A673 (cell line): ENCODE data around the gene CUBN. TPM values are rescaled to one million over a fixed set of nuclear protein-coding genes. Genes with fewer than 3 reads are reported as not detected.
A peak's percentile ranks its signal among the peaks of the same experiment; 100 is the strongest.

Source experiments
- BruUV-seq: library from RNA; stranded (reverse); fragments of 400-500 nt; replicated peaks from 2 replicates; lab custom pipeline; 2021; lab: Mats Ljungman, UMichigan
- CTCF ChIA-PET: fragments of 300-600 bp; sonication (Branson Sonifier 250); formaldehyde crosslinking; loops from one replicate; lab custom pipeline; 2022; ENCODE audit warnings: antibody characterized with exemption; lab: Charles Lee
- POLR2A ChIA-PET: fragments of 300-600 bp; sonication (Branson Sonifier 250); formaldehyde crosslinking; loops from one replicate; lab custom pipeline; 2022; ENCODE audit warnings: antibody characterized with exemption; ENCODE audit not compliant: low non-redundant PET; lab: Charles Lee
- DNase-seq: peaks from one replicate; pipeline ENCODE4 v3.0.0-alpha.2; 2015; ENCODE audit warnings: low spot score
- H3K27ac ChIP-seq: fragments of 200-600 bp; sonication (generic); 2 replicates; pipeline ENCODE4 v1.5.1; 2016; ENCODE audit warnings: mixed run types, low read depth, mild to moderate bottlenecking, mixed read lengths, antibody characterized with exemption, low read length; ENCODE audit not compliant: poor library complexity, severe bottlenecking
- H3K27me3 ChIP-seq: fragments of 200-600 bp; sonication (generic); replicated peaks from 2 replicates; pipeline ENCODE4 v1.6.1; 2017; ENCODE audit warnings: mixed run types, low read depth, mild to moderate bottlenecking, mixed read lengths, antibody characterized with exemption, low read length; ENCODE audit not compliant: insufficient read depth, poor library complexity
- H3K36me3 ChIP-seq: fragments of 200-600 bp; sonication (generic); 2 replicates; pipeline ENCODE4 v1.6.1; 2016; ENCODE audit warnings: mixed run types, mild to moderate bottlenecking, mixed read lengths, antibody characterized with exemption, low read length; ENCODE audit not compliant: insufficient read depth, poor library complexity, severe bottlenecking
- H3K4me1 ChIP-seq: fragments of 200-600 bp; sonication (generic); 2 replicates; pipeline ENCODE4 v1.6.1; 2017; ENCODE audit warnings: mixed run types, mild to moderate bottlenecking, mixed read lengths, antibody characterized with exemption, low read length; ENCODE audit not compliant: insufficient read depth, poor library complexity, severe bottlenecking
- H3K4me3 ChIP-seq: fragments of 200-600 bp; sonication (generic); 2 replicates; pipeline ENCODE4 v1.5.1; 2016; ENCODE audit warnings: low read depth, mixed run types, mild to moderate bottlenecking, mixed read lengths, low read length; ENCODE audit not compliant: poor library complexity, severe bottlenecking
- H3K9me3 ChIP-seq: fragments of 200-600 bp; sonication (generic); 2 replicates; pipeline ENCODE4 v1.6.1; 2016; ENCODE audit warnings: mixed run types, low read depth, mild to moderate bottlenecking, mixed read lengths, antibody characterized with exemption, low read length; ENCODE audit not compliant: poor library complexity, severe bottlenecking
- EZH2 ChIP-seq: fragments of 200-600 bp; sonication (generic); IDR thresholded peaks from 2 replicates; pipeline ENCODE4 v1.6.1; 2017; ENCODE audit warnings: borderline replicate concordance, low read depth, mild to moderate bottlenecking, mixed read lengths, antibody characterized with exemption, low read length; ENCODE audit not compliant: poor library complexity, severe bottlenecking
- intact Hi-C: fragments of 100-400 bp; cut with micrococcal nuclease; formaldehyde crosslinking; loops from one replicate; pipeline ENCODE4 v1.10.0; 2022; ENCODE audit not compliant: unreplicated experiment
- total RNA-seq: library from RNA; stranded (reverse); gene quantifications from 2 replicates; pipeline ENCODE4 v1.2.3, GENCODE V29; 2021
- TF ChIP-seq, protein P1 (sequence below): fragments of 300-800, 200-600 bp; sonication (generic); conservative IDR thresholded peaks from 2 replicates; pipeline ENCODE4 v1.5.1; 2017; ENCODE audit warnings: low read depth, mild to moderate bottlenecking, antibody characterized with exemption, low read length, moderate library complexity, mixed read lengths

The CUBN gene
- total RNA-seq, 1 experiment from 2014 or later: 3.4 TPM

DNA sequence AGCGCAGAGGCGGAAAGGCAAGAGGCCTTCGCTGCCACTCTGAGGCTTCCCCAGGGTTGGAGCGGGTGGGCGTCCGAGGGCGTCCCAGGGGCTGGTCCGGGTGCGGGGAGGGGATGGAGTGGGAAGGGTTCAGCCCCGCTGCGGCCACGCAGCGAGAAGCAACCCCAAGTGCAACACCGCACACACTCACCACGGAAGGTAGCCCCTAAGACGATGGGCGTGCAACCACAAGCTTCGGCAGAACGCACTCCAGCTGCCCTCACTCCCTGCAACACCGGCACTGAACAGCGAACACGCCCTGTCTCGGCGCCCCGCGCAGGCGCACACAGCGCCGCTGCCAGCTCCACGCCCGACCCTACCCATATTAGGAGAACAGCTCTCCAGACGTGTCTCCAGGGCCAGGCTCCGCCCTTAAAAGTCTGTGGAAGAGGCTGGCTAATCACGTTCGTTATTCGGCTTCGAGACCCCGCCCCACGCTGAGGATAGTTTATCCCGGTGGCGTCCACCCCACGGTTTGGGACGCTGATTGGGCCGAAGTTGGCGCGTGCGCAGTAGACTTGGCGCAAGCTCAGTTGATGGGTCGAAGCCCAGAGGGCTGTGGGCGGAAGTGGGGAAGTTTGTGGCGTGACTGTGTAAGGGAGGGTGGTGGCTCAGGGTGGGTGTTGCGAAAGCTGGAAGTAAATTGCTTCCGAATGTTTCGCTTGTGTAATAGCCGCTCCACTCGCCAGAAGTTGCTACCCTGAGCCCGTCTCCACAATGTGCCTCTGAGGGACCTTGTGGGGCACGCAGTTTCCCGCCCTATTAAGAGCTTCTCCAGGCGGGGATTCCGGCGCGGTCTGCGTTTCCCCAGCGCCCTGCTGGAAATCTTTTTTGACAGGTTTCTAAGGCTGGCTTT is 312.2 kb downstream of the CUBN start, which contains the start of gene RSU1:
TSS of gene RSU1 (minus strand) at position 300 of the 895 bp plus-strand sequence. CDS start 343 bp downstream, outside the sequence.
- H3K36me3 ChIP-seq: no peaks in the 10 kb centered on the region
- H3K27me3 ChIP-seq: no peaks in the 10 kb centered on the region
- H3K27ac ChIP-seq: peak within 1 kb of the TSS; percentile 93
- peak within 1 kb of the TSS; percentile 80 for H3K4me3 ChIP-seq
- TF ChIP-seq EZH2: no peak
- TF ChIP-seq, protein P1, sequence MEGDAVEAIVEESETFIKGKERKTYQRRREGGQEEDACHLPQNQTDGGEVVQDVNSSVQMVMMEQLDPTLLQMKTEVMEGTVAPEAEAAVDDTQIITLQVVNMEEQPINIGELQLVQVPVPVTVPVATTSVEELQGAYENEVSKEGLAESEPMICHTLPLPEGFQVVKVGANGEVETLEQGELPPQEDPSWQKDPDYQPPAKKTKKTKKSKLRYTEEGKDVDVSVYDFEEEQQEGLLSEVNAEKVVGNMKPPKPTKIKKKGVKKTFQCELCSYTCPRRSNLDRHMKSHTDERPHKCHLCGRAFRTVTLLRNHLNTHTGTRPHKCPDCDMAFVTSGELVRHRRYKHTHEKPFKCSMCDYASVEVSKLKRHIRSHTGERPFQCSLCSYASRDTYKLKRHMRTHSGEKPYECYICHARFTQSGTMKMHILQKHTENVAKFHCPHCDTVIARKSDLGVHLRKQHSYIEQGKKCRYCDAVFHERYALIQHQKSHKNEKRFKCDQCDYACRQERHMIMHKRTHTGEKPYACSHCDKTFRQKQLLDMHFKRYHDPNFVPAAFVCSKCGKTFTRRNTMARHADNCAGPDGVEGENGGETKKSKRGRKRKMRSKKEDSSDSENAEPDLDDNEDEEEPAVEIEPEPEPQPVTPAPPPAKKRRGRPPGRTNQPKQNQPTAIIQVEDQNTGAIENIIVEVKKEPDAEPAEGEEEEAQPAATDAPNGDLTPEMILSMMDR: no peak
- H3K9me3 ChIP-seq: peaks cover 6% of the 10 kb centered on the region
- BruUV-seq: no TSS peak
- DNase-seq: peak; percentile 100
- CTCF ChIA-PET: interaction anchor here (0.6 to 1.2 kb wide), 3 partner anchors 8 to 559 kb away, joined by 3 read pairs; no protein-coding TSS in a partner anchor
- intact Hi-C loops: no loop called here
- POLR2A ChIA-PET: interaction anchor here (0.8 kb wide), 1 partner anchor 15 kb away, joined by 4 read pairs; no protein-coding TSS in a partner anchor
- H3K4me1 ChIP-seq: peaks cover 18% of the 10 kb centered on the region

GRCh38 chr10:16816830-16817124 is 312.8 kb downstream of the CUBN start:
- H3K4me3 ChIP-seq: peak overlapping the region; percentile 80
- H3K27ac ChIP-seq: peak overlapping the region; percentile 89
- H3K36me3 ChIP-seq: no peaks in the 10 kb centered on the region
- no peak for TF ChIP-seq EZH2
- TF ChIP-seq, protein P1: no peak
- no peaks in the 10 kb centered on the region for H3K27me3 ChIP-seq
- ChIA-PET CTCF (interaction anchor here (1.2 kb wide), 1 partner anchor 559 kb away, joined by 3 read pairs; no protein-coding TSS in a partner anchor), POLR2A (interaction anchor here (0.8 kb wide), 1 partner anchor 16 kb away, joined by 4 read pairs; no protein-coding TSS in a partner anchor)
- no peak for DNase-seq
- peaks cover 18% of the 10 kb centered on the region for H3K4me1 ChIP-seq
- peaks cover under 1% of the 10 kb centered on the region for H3K9me3 ChIP-seq
- BruUV-seq: TSS peak; percentile 32
- intact Hi-C loops: no loop called here

DNA sequence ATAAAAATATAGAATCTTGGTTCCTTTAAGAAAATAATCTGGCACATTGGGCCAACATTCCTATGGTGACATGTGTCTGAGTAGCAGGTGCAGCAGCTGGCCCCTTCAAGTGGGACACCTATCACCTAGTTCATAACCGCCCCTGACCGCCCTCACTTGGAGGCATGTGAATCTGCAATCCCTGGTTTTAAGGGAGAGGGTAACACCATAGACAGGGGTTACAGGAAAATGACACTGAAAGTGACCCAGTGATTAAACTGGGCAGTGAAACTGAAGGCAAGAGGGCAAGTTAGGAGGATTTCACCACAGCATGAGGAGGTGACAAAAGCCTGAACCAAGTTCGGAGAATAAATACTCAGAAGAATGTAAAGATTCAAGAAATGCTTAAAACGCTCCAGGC is 313.4 kb downstream of the CUBN start:
- POLR2A ChIA-PET: no interaction called here
- CTCF ChIA-PET: no interaction called here
- DNase-seq: no peak

More for the DNA sequence above, 313.4 kb downstream of the CUBN start:
- H3K27ac ChIP-seq: peak overlapping the region; percentile 89
- peak overlapping the region; percentile 80 for H3K4me3 ChIP-seq
- no peak for TF ChIP-seq EZH2
- TF ChIP-seq, protein P1: no peak
- no TSS peak for BruUV-seq
- H3K9me3 ChIP-seq: no peaks in the 10 kb centered on the region
- no peaks in the 10 kb centered on the region for H3K27me3 ChIP-seq
- intact Hi-C loops: no loop called here
- peaks cover 18% of the 10 kb centered on the region for H3K4me1 ChIP-seq
- no peaks in the 10 kb centered on the region for H3K36me3 ChIP-seq
